DMS53 treated with DMSO at 0.1 percent for 48 hours (cell line): Measurements from ENCODE around the gene CLRN1.

Experiments used
- DNase-seq: peaks from one replicate; lab custom pipeline; 2025; ENCODE audit not compliant: unreplicated experiment; lab: John Stamatoyannopoulos, UW

The CLRN1 gene

GRCh38 chr3:150978566-150979148 lies 6.1 kb upstream of the CLRN1 start:
- DNase-seq, result no peak

GRCh38 chr3:150975992-150976368 lies 3.5 kb upstream of the CLRN1 start:
- DNase-seq, result no peak

DNA sequence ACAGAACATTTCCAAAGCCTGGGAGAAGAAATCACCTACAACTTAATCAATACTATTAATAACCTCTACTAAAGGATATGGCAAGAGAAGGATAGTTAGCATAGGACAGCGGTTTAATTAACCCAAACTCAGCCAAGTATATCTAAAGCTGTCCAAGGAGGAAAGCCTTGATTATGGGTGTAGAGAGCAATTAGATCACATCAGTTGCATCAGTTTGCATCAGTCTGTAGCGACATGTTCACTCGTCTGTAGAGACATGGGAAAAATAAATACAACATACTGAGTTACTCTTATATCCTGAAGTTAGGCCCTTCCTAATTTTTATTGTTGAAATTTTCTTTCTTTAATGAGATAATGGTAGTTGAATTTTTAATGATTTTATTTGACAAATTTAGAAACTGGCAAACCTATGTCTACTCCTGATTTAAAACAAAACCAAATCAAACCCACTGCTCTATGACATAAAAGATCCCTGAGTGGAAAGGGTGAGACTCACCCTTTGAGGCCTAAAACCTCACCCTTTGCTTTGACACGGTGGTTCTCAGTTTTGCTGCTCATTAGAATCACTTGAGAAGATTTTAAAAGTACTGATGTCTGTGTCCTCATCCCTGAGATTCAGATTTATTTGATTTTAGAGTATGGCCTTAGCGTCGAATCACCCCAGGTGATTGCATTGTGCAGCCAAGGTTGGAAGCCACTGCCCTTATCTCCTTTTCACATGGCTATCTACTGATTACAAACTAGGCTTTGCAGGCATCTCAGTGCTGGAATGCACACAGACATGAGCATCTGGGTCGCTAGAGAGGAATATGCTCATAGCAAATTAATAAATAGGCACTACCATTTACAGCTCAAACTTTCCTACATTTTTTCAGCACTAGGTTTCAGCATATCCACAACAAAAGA lies 2.8 kb upstream of the CLRN1 start:
- DNase-seq, result no peak

DNA sequence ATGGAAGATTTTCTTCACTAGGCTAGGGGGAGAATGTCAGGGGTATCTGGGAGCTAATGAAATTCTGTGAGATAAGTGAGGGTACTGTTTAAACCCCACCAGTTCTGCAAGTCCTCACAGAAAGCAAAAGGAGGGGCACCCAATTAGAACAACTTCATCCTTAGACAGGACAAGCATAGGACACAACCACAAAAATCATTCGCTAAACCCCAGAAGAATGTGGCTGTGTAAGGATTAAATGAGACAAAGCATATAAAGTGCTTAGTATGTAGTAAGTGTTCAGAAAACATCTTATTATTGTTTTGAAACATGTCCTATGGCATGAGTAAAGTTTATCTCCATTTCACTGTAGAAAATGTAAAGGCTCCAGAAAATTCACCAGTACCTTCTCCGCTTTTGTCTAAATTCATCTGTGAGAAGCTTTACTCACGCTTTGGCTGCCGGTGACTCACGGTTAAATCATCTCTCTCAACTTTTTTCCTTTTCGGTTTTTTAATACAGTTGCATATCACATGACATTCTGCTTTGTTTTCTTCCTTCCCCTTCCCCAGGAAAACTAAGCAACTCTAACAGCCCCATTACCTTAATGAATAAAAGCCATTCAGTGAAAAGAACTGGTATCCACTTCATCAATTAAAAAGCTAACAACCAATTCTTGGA lies 1.7 kb downstream of the CLRN1 start:
- DNase-seq, result no peak

- no peak for DNase-seq
Measured at GRCh38 chr3:150968341-150969035, 4.0 kb downstream of the CLRN1 start.

GRCh38 chr3:150965436-150965835 lies 7.1 kb downstream of the CLRN1 start:
- no peak for DNase-seq

- no peak for DNase-seq
Measured at GRCh38 chr3:150961949-150962348, 10.6 kb downstream of the CLRN1 start.

- no peak for DNase-seq
Measured at GRCh38 chr3:150960708-150961684, 11.5 kb downstream of the CLRN1 start.

DNA sequence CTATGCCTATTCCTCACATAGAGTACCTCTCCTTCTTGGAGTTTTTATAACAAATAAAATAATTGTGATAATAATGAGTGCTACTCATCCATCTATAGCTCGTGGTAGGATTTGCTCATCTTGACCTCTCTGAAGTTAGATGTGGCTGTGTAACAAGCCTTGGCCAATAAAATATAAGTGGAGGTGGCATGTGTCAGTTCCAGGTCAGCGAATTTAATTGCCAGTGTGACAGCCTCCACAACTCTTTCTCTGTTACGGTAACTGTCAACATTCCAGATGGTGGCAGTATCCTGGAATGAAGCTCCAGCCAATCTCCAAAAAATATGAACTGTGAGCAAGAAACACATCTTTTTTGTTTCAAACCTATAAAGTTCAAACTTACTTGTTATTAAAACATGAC lies 13.8 kb downstream of the CLRN1 start:
- no peak for DNase-seq

DNA sequence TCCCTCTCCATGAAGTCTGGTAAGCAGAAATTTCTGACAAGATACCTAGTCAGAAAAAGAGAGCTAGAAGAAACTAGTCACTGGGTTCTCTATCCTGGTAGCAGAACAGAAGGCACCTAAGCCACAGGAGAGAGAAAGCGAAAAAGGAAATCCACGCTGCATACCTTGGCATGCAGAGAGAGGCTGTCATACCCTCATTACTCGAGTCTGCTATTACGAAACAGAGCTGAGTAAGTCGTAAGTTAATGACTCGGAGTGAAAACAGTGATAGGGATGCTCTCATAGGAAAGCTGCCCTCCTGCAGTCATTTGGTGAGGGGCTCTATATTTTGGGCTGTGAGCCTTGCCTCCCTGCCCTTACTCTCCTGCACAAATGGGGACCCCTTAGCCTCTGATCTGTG lies 16.2 kb downstream of the CLRN1 start:
- DNase-seq, result no peak

GRCh38 chr3:150951923-150952322 lies 20.6 kb downstream of the CLRN1 start:
- no peak for DNase-seq

- DNase-seq, result no peak
Measured at GRCh38 chr3:150945226-150946032, 27.1 kb downstream of the CLRN1 start.

DNA sequence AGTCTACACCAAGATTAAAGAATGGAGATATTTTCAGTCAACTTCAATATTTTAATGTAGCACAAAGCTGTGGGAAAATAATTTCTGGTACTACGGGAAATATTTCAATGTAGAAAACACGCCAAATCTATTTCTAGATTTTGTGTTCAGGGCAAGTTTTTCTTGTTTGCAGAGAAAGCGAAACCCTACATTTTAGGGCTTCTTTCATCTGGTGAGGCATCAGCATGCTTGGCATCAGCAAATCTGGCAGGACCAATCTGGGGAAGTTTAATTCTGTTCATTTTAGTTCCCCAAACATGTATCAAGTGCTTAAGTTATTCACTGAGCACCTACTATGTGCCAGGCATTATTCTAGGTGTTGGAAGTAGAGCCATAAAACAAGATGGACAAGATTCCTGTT lies 30.3 kb downstream of the CLRN1 start:
- DNase-seq, result no peak

GRCh38 chr3:150936693-150937092 lies 35.8 kb downstream of the CLRN1 start:
- DNase-seq, result no peak

DNA sequence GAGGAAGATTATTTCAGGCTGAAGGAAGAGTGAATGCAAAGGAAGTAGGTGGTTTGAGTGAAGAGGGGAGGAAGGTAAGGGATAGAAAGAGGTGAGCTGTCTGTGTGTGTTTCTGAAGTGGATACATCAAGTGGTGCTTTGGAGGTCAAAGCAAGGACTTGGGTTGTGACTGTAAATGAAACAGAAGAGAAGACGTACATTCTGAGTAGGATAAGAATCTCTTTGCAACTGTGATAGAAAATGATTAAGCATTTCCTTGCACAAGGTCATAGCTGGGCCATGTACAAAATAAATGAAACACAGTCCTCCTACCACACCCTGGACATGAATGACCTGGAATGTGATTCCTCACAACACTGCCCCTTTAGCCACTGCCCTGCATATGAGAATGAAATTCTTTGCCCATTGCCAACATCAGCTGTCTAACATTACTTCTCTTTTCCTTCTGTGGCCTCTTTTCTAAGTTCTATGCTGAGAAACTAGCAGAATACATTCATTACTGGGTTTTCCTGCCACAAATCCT lies 39.0 kb downstream of the CLRN1 start:
- DNase-seq, result no peak

GRCh38 chr3:150931745-150932144 lies 40.8 kb downstream of the CLRN1 start:
- no peak for DNase-seq

GRCh38 chr3:150930839-150931238 lies 41.7 kb downstream of the CLRN1 start:
- no peak for DNase-seq

DNA sequence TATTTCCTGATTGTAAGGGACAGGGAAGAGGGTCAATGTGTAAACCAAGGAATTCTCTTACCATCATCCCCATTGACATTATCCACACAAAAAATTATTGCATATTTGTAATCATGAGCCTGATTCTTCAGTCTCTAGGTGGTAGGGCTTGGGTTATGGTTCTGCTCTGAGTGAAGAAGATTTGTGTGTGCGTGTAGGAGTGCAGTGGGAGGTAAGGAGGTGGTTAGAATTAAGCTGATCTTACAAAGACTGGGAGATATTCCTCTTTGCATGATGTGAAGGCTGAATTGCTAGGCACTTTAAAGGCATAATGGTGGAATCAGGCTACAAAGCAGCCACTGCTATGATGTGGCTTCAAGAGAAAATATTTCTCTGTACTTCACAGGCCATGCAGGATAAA lies 44.3 kb downstream of the CLRN1 start:
- DNase-seq, result no peak

- DNase-seq, result no peak
Measured at GRCh38 chr3:150926328-150926727, 46.2 kb downstream of the CLRN1 start.
